HEK293 (cell line): Measurements from ENCODE around the gene FEZ2.

Experiments used
- CTCF ChIA-PET: fragments of 350-600 bp; formaldehyde crosslinking; extraction: SDS; loops from one replicate; lab custom pipeline; 2021; ENCODE audit warnings: antibody characterized with exemption; lab: Yijun Ruan, JAX
- POLR2A ChIA-PET: fragments of 300-600 bp; formaldehyde crosslinking; extraction: SDS; loops from one replicate; lab custom pipeline; 2020; ENCODE audit warnings: antibody characterized with exemption, inconsistent platforms; lab: Yijun Ruan, JAX
- H3K27ac ChIP-seq: fragments of 200-500 bp; sonication (Bioruptor generic); 2 replicates; pipeline ENCODE4 v1.5.1; 2014; ENCODE audit warnings: low read depth, low read length, control low read depth, inconsistent platforms; ENCODE audit errors: extremely low read depth
- H3K36me3 ChIP-seq, 2 experiments: fragments of 200-500 bp in 1 of 2; sonication (Bioruptor generic) in 1 of 2; 1 replicate in 1 of 2; 2 replicates in 1 of 2; pipeline ENCODE4 v1.5.1; 2014 to 2017; ENCODE audit warnings: inconsistent platforms in 2 of 2, low read length in 2 of 2; ENCODE audit not compliant: control insufficient read depth in 2 of 2, insufficient read depth in 1 of 2
- H3K4me1 ChIP-seq: fragments of 200-500 bp; sonication (Bioruptor generic); 2 replicates; pipeline ENCODE4 v1.5.1; 2014; ENCODE audit warnings: mild to moderate bottlenecking, low read length, inconsistent platforms; ENCODE audit not compliant: control insufficient read depth, insufficient read depth
- H3K4me3 ChIP-seq: 2 replicates; pipeline ENCODE4 v1.5.1; 2011; ENCODE audit warnings: low read depth, mild to moderate bottlenecking, control low read depth, low read length, moderate library complexity
- H3K9me3 ChIP-seq: fragments of 200-500 bp; sonication (Bioruptor generic); 2 replicates; pipeline ENCODE4 v1.5.1; 2014; ENCODE audit warnings: low read depth, low read length, inconsistent platforms; ENCODE audit not compliant: control insufficient read depth, insufficient read depth
- GLI4 ChIP-seq: fragments of 450-650 bp; formaldehyde crosslinking; IDR thresholded peaks from 2 replicates; pipeline ENCODE4 v1.5.1; 2016; ENCODE audit warnings: missing biosample characterization, missing genetic modification characterization
- KLF8 ChIP-seq: fragments of 450-650 bp; formaldehyde crosslinking; IDR thresholded peaks from 2 replicates; pipeline ENCODE4 v1.5.1; 2016; ENCODE audit warnings: missing biosample characterization, missing genetic modification characterization
- OVOL3 ChIP-seq: fragments of 450-650 bp; formaldehyde crosslinking; IDR thresholded peaks from 2 replicates; pipeline ENCODE4 v1.5.1; 2016; ENCODE audit warnings: missing biosample characterization, missing genetic modification characterization
- SP7 ChIP-seq: fragments of 450-650 bp; formaldehyde crosslinking; IDR thresholded peaks from 2 replicates; pipeline ENCODE4 v1.5.1; 2016; ENCODE audit warnings: missing biosample characterization, missing genetic modification characterization
- YY1 ChIP-seq: fragments of 450-650 bp; formaldehyde crosslinking; IDR thresholded peaks from 2 replicates; pipeline ENCODE4 v1.5.1; 2018; ENCODE audit warnings: missing biosample characterization, missing genetic modification characterization
- ZNF391 ChIP-seq: fragments of 450-650 bp; formaldehyde crosslinking; IDR thresholded peaks from 2 replicates; pipeline ENCODE4 v1.5.1; 2016; ENCODE audit warnings: low read depth, missing biosample characterization, missing genetic modification characterization, borderline replicate concordance
- ZNF514 ChIP-seq: fragments of 450-650 bp; formaldehyde crosslinking; IDR thresholded peaks from 2 replicates; pipeline ENCODE4 v1.5.1; 2016; ENCODE audit warnings: missing biosample characterization, missing genetic modification characterization
- ZNF560 ChIP-seq: fragments of 450-650 bp; formaldehyde crosslinking; IDR thresholded peaks from 2 replicates; pipeline ENCODE4 v1.5.1; 2017; ENCODE audit warnings: missing biosample characterization, missing genetic modification characterization, borderline replicate concordance
- ZNF768 ChIP-seq: fragments of 450-650 bp; formaldehyde crosslinking; IDR thresholded peaks from 2 replicates; pipeline ENCODE4 v1.5.1; 2018; ENCODE audit warnings: missing biosample characterization, mild to moderate bottlenecking, missing genetic modification characterization
- ZNF776 ChIP-seq: fragments of 450-650 bp; formaldehyde crosslinking; IDR thresholded peaks from 2 replicates; pipeline ENCODE4 v1.5.0; 2017; ENCODE audit warnings: missing biosample characterization, missing genetic modification characterization, borderline replicate concordance
- ZNF830 ChIP-seq: fragments of 450-650 bp; IDR thresholded peaks from 2 replicates; pipeline ENCODE4 v1.5.0; 2018; ENCODE audit warnings: missing biosample characterization, missing genetic modification characterization, low read depth, mild to moderate bottlenecking, moderate library complexity
- ZXDB ChIP-seq: fragments of 450-650 bp; formaldehyde crosslinking; IDR thresholded peaks from 2 replicates; pipeline ENCODE4 v1.5.1; 2016; ENCODE audit warnings: missing biosample characterization, missing genetic modification characterization
- TF ChIP-seq, protein P1 (sequence below): fragments of 450-650 bp; IDR thresholded peaks from 2 replicates; pipeline ENCODE4 v1.5.1; 2018; ENCODE audit warnings: missing biosample characterization, missing genetic modification characterization
- TF ChIP-seq, protein P2 (sequence below): fragments of 450-650 bp; formaldehyde crosslinking; IDR thresholded peaks from 2 replicates; pipeline ENCODE4 v1.5.1; 2017; ENCODE audit warnings: missing biosample characterization, missing genetic modification characterization
- TF ChIP-seq, protein P3 (sequence below): fragments of 450-650 bp; formaldehyde crosslinking; IDR thresholded peaks from 2 replicates; pipeline ENCODE4 v1.5.1; 2016; ENCODE audit warnings: missing biosample characterization, missing genetic modification characterization
- TF ChIP-seq, protein P4 (sequence below): fragments of 450-650 bp; formaldehyde crosslinking; IDR thresholded peaks from 2 replicates; pipeline ENCODE4 v1.5.1; 2016; ENCODE audit warnings: missing biosample characterization, missing genetic modification characterization
- TF ChIP-seq, protein P5 (sequence below): fragments of 450-650 bp; formaldehyde crosslinking; IDR thresholded peaks from 2 replicates; pipeline ENCODE4 v1.5.1; 2017; ENCODE audit warnings: missing biosample characterization, missing genetic modification characterization
- TF ChIP-seq, protein P6 (sequence below): fragments of 450-650 bp; formaldehyde crosslinking; IDR thresholded peaks from 2 replicates; pipeline ENCODE4 v1.5.1; 2016; ENCODE audit warnings: missing biosample characterization, missing genetic modification characterization

Gene FEZ2

DNA sequence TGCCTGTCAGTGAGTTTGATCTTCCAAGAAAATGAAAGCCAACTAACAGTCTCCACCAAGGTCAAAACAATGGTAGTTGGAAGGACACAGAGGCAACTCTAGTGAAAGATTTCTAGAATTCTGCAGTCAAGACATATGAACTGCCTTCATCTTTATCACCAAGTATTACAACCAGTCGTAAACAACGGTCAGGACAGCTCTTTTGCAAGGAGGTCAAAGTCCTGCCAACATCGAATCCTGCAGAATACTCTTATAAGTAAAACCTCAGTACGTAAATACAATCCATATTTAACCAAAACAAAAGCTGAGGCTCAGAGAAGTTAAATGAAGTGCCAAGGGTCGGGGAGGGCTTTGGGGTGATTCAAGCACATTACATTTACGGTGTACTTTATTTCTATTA lies 3.1 kb downstream of the FEZ2 start:
- Histone ChIP-seq H3K27ac (no peak overlapping the region), H3K4me1 (0 out of 2 replicates have a peak, but pooled peaks cover 2% of the 10 kb centered on the region), H3K9me3 (no peaks in the 10 kb centered on the region), H3K4me3 (no peak overlapping the region), H3K36me3 (peaks cover 7 to 24% of the 10 kb centered on the region in 2 experiments; a peak in 2 of 3 replicates)
- TF ChIP-seq, protein P1, sequence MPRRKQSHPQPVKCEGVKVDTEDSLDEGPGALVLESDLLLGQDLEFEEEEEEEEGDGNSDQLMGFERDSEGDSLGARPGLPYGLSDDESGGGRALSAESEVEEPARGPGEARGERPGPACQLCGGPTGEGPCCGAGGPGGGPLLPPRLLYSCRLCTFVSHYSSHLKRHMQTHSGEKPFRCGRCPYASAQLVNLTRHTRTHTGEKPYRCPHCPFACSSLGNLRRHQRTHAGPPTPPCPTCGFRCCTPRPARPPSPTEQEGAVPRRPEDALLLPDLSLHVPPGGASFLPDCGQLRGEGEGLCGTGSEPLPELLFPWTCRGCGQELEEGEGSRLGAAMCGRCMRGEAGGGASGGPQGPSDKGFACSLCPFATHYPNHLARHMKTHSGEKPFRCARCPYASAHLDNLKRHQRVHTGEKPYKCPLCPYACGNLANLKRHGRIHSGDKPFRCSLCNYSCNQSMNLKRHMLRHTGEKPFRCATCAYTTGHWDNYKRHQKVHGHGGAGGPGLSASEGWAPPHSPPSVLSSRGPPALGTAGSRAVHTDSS (tag by site-specific recombination): no peak
- TF ChIP-seq, protein P2, sequence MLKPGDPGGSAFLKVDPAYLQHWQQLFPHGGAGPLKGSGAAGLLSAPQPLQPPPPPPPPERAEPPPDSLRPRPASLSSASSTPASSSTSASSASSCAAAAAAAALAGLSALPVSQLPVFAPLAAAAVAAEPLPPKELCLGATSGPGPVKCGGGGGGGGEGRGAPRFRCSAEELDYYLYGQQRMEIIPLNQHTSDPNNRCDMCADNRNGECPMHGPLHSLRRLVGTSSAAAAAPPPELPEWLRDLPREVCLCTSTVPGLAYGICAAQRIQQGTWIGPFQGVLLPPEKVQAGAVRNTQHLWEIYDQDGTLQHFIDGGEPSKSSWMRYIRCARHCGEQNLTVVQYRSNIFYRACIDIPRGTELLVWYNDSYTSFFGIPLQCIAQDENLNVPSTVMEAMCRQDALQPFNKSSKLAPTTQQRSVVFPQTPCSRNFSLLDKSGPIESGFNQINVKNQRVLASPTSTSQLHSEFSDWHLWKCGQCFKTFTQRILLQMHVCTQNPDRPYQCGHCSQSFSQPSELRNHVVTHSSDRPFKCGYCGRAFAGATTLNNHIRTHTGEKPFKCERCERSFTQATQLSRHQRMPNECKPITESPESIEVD (tag by site-specific recombination): no peak
- TF ChIP-seq ZXDB (tag by site-specific recombination) (no peak), YY1 (no peak), GLI4 (no peak), OVOL3 (tag by site-specific recombination) (no peak), ZNF560 (tag by site-specific recombination) (no peak)
- CTCF ChIA-PET: no interaction called here
- POLR2A ChIA-PET: no interaction called here

DNA sequence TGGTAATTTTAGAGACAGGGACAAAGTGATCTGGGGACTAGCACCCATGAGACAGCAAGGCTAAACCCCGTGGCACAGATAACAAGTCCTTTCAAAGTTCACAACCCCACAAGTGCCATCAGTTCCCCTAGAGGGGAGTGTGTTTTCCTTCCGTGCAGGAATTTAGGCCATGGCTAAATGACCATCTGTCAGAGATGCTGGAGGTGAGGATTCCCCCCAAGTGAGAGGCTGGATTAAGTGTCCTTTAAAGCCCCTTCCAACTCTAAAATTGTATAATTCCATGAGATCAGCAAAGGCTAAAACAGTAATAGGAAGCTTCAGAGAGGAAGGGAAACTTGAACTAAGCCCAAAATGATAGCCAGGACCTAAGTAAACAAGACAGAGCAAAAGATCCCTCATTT lies 8.7 kb downstream of the FEZ2 start:
- no peak for TF ChIP-seq KLF8
- TF ChIP-seq, protein P3, sequence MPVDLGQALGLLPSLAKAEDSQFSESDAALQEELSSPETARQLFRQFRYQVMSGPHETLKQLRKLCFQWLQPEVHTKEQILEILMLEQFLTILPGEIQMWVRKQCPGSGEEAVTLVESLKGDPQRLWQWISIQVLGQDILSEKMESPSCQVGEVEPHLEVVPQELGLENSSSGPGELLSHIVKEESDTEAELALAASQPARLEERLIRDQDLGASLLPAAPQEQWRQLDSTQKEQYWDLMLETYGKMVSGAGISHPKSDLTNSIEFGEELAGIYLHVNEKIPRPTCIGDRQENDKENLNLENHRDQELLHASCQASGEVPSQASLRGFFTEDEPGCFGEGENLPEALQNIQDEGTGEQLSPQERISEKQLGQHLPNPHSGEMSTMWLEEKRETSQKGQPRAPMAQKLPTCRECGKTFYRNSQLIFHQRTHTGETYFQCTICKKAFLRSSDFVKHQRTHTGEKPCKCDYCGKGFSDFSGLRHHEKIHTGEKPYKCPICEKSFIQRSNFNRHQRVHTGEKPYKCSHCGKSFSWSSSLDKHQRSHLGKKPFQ (tag by site-specific recombination): no peak
- TF ChIP-seq, protein P4, sequence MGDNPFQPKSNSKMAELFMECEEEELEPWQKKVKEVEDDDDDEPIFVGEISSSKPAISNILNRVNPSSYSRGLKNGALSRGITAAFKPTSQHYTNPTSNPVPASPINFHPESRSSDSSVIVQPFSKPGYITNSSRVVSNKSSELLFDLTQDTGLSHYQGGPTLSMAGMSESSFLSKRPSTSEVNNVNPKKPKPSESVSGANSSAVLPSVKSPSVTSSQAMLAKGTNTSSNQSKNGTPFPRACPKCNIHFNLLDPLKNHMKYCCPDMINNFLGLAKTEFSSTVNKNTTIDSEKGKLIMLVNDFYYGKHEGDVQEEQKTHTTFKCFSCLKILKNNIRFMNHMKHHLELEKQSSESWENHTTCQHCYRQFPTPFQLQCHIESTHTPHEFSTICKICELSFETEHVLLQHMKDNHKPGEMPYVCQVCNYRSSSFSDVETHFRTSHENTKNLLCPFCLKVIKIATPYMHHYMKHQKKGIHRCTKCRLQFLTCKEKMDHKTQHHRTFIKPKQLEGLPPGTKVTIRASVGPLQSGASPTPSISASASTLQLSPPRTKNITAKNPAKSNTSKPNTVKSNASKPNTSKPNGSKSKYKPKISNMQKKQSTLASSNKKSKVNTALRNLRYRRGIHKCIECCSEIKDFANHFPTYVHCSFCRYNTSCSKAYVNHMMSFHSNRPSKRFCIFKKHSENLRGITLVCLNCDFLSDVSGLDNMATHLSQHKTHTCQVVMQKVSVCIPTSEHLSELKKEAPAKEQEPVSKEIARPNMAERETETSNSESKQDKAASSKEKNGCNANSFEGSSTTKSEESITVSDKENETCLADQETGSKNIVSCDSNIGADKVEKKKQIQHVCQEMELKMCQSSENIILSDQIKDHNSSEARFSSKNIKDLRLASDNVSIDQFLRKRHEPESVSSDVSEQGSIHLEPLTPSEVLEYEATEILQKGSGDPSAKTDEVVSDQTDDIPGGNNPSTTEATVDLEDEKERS (tag by site-specific recombination): no peak
- TF ChIP-seq, protein P5, sequence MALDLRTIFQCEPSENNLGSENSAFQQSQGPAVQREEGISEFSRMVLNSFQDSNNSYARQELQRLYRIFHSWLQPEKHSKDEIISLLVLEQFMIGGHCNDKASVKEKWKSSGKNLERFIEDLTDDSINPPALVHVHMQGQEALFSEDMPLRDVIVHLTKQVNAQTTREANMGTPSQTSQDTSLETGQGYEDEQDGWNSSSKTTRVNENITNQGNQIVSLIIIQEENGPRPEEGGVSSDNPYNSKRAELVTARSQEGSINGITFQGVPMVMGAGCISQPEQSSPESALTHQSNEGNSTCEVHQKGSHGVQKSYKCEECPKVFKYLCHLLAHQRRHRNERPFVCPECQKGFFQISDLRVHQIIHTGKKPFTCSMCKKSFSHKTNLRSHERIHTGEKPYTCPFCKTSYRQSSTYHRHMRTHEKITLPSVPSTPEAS (tag by site-specific recombination): no peak
- no peak for TF ChIP-seq ZNF560 (tag by site-specific recombination)
- TF ChIP-seq ZNF514: no peak
- no peak for TF ChIP-seq SP7 (tag by site-specific recombination)
- no peak for TF ChIP-seq ZNF830 (tag by site-specific recombination)
- TF ChIP-seq ZNF776: no peak
- TF ChIP-seq, protein P6, sequence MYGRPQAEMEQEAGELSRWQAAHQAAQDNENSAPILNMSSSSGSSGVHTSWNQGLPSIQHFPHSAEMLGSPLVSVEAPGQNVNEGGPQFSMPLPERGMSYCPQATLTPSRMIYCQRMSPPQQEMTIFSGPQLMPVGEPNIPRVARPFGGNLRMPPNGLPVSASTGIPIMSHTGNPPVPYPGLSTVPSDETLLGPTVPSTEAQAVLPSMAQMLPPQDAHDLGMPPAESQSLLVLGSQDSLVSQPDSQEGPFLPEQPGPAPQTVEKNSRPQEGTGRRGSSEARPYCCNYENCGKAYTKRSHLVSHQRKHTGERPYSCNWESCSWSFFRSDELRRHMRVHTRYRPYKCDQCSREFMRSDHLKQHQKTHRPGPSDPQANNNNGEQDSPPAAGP (tag by site-specific recombination): no peak
- no peak for TF ChIP-seq ZNF391 (tag by site-specific recombination)
- no peak for TF ChIP-seq ZNF768 (tag by site-specific recombination)
- Histone ChIP-seq H3K27ac (no peak overlapping the region), H3K9me3 (no peaks in the 10 kb centered on the region), H3K4me3 (no peak overlapping the region), H3K4me1 (no peaks in the 10 kb centered on the region), H3K36me3 (peaks cover 16 to 49% of the 10 kb centered on the region in 2 experiments)
- ChIA-PET CTCF (no interaction called here), POLR2A (no interaction called here)
